NCI-H82 (cell line): ENCODE results near the gene IFI44L.

Experiments
- DNase-seq: peaks from one replicate; lab custom pipeline; 2025; lab: John Stamatoyannopoulos, UW

IFI44L gene

DNA sequence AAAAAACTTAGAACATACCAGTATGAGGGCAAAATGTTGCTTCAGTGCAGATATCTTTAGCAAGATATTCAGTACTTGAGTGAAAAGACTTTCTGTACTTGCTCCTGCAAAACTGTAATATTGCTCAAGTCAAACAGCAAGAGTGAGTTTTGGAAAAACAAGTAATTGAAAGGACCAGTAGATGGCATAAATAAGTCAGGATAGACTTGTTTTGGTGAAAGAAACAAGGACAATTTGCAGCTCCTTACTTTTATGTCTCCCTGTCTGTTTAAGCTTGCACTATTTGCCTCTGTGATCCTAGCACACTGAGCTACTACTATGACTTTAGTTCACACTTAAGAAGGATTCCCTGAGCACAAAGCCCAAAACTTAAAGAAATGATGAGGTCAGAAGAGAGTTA, 68.4 kb downstream of the IFI44L start:
- DNase-seq, result no peak

DNA sequence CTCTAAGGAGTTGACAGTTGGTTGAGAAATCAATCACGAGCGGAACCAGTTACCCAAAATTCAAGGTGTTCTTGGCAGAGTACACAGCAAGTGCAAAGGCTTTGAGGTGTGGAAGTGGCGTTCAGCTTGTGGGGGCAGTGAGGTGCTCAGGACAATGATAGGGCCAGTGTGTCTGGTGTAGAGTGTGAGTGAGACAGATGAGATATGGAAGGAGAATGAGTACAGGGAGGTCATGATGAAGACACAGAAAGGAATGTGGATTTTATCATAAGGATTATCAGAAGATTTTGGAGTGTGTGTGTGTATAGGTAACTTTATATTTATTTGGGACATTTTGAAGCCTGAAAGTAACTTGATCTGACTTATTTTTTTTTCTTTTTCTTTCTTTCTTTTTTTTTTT, 70.3 kb downstream of the IFI44L start:
- DNase-seq, result no peak

DNA sequence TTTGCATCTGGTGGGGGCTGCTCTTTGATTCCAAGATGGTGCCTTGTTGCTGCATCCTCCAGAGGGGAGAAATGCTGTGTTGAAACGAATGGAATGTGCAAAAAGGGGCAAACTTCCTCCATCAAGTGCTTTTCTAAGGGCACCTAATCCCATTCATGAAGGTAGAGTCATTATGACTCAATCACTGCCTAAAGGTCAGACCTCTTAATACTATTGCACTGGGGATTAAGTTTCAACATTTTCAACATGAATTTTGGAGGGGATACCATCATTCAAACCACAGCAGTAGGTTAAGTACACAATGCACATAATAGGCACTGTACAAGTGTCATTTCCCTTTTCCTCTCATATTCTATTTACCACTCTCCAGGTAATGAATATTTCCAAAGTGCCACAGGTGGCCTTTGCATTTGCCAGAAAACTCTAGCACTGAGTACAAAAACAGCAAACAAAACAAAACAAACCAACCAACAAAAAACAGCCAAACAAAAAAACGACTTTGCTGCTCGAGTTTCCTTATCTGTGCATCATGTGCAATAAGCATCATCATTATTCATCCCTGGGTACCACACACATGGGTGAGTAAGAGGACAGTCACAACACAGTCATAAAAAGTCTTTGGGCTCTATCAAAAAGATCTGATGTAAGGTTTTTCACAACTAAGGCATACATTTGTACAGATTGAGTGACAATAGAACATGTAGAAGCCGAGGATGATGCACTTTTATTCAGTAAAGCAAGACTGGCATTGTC, 71.9 kb downstream of the IFI44L start:
- DNase-seq, result no peak
